Activated CD4-positive, CD25-positive, alpha-beta regulatory T cell treated with anti-CD3 and anti-CD28 coated beads, Interleukin-2, amount 50 U/mL, for 72 hours (primary cell): ENCODE results near the gene MLEC.

Experiments used
- DNase-seq: peaks from one replicate; pipeline ENCODE4 v3.0.0; 2021

The MLEC gene

GRCh38 chr12:120750806-120751205, 63.9 kb downstream of the MLEC start:
- DNase-seq = no peak

- DNase-seq = no peak
Measured at GRCh38 chr12:120751389-120751788, 64.4 kb downstream of the MLEC start.
